Activated T-helper 17 cell treated with anti-CD3 and anti-CD28 coated beads, Interleukin-2, amount 50 U/mL, for 72 hours (primary cell): ENCODE measurements around the gene SLC25A11. TPM values are rescaled to one million over a fixed set of nuclear protein-coding genes. Genes with fewer than 3 reads are reported as not detected.
"Not testable (repeated sequence)": the region's sequence is repeated elsewhere in the genome, so short reads cannot be mapped to it uniquely, and the experiment has no call there.

ENCODE experiments used
- ATAC-seq: fragments of 150-1000 bp; cut with Tn5 transposase; replicated peaks from 2 replicates; pipeline ENCODE4 v1.10.0; 2021; ENCODE audit warnings: mild to moderate bottlenecking, moderate library complexity
- H3K27ac Mint-ChIP-seq: one replicate; pipeline ENCODE4 v1.8.0; 2022; ENCODE audit warnings: mixed read lengths
- H3K27me3 Mint-ChIP-seq: one replicate; pipeline ENCODE4 v1.8.0; 2022; ENCODE audit warnings: mixed read lengths
- H3K36me3 Mint-ChIP-seq: one replicate; pipeline ENCODE4 v1.8.0; 2022; ENCODE audit warnings: low read depth, mild to moderate bottlenecking, mixed read lengths
- H3K4me1 Mint-ChIP-seq: one replicate; pipeline ENCODE4 v1.8.0; 2022; ENCODE audit warnings: mixed read lengths
- H3K4me3 Mint-ChIP-seq: one replicate; pipeline ENCODE4 v1.8.0; 2022; ENCODE audit warnings: mild to moderate bottlenecking, mixed read lengths
- H3K9me3 Mint-ChIP-seq: one replicate; pipeline ENCODE4 v1.8.0; 2022; ENCODE audit warnings: mixed read lengths
- total RNA-seq, 2 donors: library from RNA; stranded (reverse); gene quantifications; one replicate each; pipeline ENCODE4 v1.2.3, GENCODE V29; 2022

SLC25A11 gene
- total RNA-seq, 2 donors from 2014 or later, result 54.7 to 68.5 TPM

DNA sequence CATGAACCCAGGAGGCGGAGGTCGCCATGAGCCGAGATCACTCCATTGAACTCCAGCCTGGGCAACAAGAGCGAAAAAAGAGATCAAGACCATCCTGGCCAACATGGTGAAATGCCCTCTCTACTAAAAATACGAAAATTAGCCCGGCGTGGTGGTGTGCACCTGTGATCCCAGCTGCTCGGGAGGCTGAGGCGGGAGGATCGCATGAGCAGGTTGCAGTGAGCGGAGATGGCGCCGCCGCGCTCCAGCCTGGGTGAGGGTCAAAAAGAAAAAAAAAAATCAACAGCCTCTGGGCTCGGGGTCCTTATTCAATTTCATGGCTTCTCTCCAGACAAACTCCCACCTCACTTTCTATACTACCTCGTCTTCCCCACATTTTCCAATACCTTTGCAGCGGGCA, 11.0 kb downstream of the SLC25A11 start:
- H3K9me3 Mint-ChIP-seq, result no peaks in the 10 kb centered on the region
- H3K27me3 Mint-ChIP-seq, result no peaks in the 10 kb centered on the region
- peaks cover 17% of the 10 kb centered on the region for H3K4me1 Mint-ChIP-seq
- no peak for ATAC-seq
- no peak overlapping the region for H3K4me3 Mint-ChIP-seq
- no peak overlapping the region for H3K27ac Mint-ChIP-seq
- peaks cover 20% of the 10 kb centered on the region for H3K36me3 Mint-ChIP-seq

DNA sequence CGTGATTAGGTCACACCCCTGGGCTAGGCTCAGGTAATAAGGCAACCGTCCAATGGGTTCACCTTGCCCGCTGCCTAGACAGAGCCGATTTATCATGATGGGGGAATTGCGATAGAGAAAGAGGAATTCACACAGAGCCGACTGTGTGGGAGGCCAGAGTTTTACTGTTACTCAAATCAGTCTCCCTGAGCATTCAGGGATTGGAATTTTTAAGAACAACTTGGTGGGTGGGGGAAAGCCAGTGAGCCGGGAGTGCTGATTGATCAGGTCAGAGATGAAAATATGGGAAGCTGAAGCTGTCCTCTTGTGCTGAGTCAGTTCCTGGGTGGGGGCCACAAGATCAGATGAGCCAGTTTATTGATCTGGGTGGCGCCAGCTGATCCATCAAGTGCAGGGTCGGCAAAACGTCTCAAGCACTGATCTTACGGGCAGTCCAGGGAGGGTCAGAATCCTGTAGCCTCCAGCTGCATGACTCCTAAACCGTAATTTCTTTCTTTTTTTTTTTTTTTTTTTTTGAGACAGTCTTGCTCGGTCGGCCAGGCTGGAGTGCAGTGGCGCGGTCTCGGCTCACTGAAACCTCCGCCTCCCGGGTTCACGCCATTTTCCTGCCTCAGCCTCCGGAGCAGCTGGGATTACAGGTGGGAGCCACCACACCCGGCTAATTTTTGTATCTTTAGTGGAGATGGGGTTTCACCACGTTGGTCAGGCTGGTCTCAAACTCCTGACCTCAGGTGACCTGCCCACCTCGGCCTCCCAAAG, 13.1 kb downstream of the SLC25A11 start:
- peaks cover 18% of the 10 kb centered on the region for H3K36me3 Mint-ChIP-seq
- not testable (repeated sequence) for H3K27ac Mint-ChIP-seq, H3K9me3 Mint-ChIP-seq, H3K4me1 Mint-ChIP-seq, H3K27me3 Mint-ChIP-seq
- ATAC-seq, result peak; percentile 63
- H3K4me3 Mint-ChIP-seq, result peak overlapping the region; percentile 15

DNA sequence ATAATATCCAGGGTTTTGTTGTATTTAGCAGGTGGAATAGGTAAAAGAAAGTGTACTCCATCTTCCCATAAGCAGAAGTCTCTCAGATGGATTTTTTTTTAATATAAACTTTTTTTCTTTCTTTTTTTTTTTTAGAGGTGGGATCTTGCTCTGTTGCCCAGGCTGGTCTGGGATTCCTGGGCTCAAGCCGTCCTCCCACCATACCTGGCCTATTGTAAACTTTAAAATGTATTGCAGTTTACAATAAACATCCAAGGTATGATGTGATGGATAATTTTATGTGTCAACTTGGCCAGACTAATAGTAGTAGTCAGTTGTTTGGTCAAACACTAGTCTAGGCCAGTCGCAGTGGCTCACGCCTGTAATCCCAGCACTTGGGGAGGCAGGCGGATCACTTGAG, 18.5 kb downstream of the SLC25A11 start:
- ATAC-seq, result no peak
- peaks cover 4% of the 10 kb centered on the region for H3K4me1 Mint-ChIP-seq
- H3K4me3 Mint-ChIP-seq, result no peak overlapping the region
- H3K27ac Mint-ChIP-seq, result no peak overlapping the region
- no peaks in the 10 kb centered on the region for H3K36me3 Mint-ChIP-seq
- no peaks in the 10 kb centered on the region for H3K27me3 Mint-ChIP-seq
- H3K9me3 Mint-ChIP-seq, result no peaks in the 10 kb centered on the region

DNA sequence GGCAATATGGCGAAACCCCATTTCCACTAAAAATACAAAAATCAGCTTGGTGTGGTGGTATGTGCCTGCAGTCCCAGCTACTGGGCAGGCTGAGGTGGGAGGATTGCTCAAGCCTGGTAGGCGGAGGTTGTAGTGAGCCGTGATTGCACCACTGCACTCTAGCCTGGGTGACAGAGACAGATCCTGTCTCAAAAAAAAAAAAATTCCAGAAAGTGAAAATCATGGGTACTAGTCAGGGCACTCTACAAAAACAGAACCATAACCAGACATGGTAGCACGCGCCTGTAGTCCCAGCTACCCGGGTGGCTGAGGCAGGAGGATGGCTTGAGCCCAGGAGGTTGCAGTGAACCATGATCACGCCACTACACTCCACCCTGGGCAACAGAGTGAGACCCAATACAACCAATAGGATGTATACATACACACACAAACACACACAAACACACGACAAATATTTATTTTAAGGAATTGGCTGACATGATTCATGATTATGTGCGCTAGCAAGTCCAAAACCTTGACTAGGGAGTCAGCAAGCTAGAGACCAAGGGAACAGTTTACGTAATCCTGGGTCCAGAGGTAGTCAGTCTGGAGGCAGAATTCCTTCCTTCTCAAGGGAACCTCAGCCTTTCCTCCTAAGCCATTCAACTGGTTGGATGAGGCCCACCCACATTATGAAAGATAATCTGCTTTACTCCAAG, 19.3 kb downstream of the SLC25A11 start:
- no peak for ATAC-seq
- no peak overlapping the region for H3K4me3 Mint-ChIP-seq
- H3K27me3 Mint-ChIP-seq, result no peaks in the 10 kb centered on the region
- H3K36me3 Mint-ChIP-seq, result no peaks in the 10 kb centered on the region
- H3K9me3 Mint-ChIP-seq, result no peaks in the 10 kb centered on the region
- no peak overlapping the region for H3K27ac Mint-ChIP-seq
- H3K4me1 Mint-ChIP-seq, result peaks cover 4% of the 10 kb centered on the region

DNA sequence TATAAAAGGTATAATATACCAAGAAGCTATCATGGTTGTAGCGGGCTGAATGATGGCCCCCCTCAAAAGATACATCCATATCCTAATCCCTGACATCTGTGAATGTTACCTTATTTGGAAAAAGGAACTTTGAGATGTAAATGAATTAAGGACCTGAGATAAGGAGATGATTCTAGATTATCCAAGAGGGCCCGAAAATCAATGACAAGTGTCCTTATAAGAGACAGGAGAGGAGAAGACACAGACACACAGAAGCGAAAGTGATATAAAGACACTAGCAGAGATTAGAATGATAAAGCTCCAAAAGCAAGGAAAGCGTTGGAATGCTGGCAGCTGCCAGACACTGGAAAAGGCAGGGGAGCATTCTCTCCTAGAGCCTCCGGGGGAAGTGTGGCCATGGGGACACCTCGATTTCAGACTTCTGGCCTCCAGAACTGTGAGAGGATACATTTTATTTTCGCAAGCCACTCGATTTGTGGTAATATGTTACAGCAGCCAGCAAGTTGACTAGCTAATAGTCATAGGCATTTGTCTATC, 20.3 kb downstream of the SLC25A11 start:
- Mint-ChIP-seq H3K27me3 (no peaks in the 10 kb centered on the region), H3K9me3 (no peaks in the 10 kb centered on the region), H3K27ac (no peak overlapping the region), H3K4me3 (no peak overlapping the region), H3K4me1 (peaks cover 4% of the 10 kb centered on the region), H3K36me3 (no peaks in the 10 kb centered on the region)
- no peak for ATAC-seq

DNA sequence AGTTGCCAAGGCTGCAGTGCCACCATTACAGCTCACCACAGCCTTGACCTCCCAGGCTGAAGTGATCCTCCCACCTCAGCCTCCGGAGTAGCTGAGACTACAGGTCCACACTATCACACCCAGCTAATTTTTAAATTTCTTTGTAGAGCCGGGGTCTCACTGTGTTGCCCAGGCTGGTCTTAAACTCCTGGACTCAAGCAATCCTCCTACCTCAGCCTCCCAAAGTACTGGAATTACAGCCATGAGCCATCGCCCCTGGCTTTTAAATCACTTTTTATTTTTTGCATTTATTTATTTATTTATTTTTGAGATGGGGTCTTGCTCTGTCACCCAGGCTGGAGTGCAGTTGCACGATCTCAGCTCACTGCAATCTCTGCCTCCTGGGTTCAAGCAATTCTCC, 25.3 kb downstream of the SLC25A11 start:
- ATAC-seq, H3K4me1 Mint-ChIP-seq, H3K9me3 Mint-ChIP-seq, H3K4me3 Mint-ChIP-seq, H3K27me3 Mint-ChIP-seq, H3K27ac Mint-ChIP-seq, H3K36me3 Mint-ChIP-seq: not testable (repeated sequence)

DNA sequence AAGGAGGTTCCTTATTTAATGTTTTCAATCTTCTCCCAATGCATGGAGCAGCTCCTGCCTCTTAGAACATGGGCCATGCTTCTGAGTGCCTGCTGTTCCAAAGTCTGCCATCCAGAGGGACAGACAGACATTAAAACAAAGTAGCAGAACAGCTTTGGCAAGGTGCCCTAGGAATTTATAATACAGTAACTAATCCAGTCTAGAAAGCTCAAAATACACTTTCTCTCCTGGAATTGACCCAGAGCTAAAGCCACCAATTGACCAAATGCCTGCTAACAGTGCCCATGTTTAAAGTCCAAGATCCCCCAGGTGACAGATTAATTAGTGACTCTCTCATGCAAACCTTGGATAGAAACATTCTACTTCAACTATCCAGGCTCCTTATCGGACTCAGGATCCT, 25.9 kb downstream of the SLC25A11 start:
- Mint-ChIP-seq H3K9me3 (no peaks in the 10 kb centered on the region), H3K4me3 (no peak overlapping the region), H3K27me3 (no peaks in the 10 kb centered on the region), H3K36me3 (no peaks in the 10 kb centered on the region), H3K4me1 (no peaks in the 10 kb centered on the region), H3K27ac (no peak overlapping the region)
- no peak for ATAC-seq

DNA sequence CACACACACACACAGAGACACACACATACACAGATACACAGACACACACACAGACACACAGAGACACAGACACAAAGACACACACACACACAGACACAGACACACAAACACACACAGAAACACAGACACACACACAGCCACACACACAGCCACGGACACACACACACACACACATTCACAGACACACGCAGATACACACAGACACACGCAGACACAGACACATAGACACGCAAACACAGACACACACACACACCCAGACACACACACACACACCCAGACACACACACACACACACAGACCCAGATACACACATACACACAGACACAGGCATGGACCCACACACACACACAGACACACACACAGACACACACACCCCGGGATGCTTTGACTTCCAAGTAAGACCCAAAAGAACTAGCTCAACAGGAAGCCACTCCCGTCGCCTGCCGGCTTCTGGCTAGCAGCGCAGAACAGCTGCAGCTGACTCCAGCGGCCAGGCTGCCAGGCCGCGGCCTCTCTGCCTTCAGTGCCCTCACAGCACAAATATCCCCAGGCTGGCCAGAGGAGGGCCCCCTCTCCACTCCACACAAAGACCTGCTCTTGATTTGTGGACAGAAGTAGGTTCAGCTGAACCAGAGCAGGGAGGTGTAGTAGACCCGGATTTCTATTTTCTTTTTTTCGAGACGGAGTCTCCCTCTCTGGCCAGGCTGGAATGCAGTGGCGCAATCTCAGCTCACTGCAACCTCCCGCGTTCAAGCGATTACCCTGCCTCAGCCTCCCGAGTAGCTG, 30.9 kb downstream of the SLC25A11 start:
- H3K9me3 Mint-ChIP-seq, result no peaks in the 10 kb centered on the region
- H3K4me3 Mint-ChIP-seq, result no peak overlapping the region
- H3K27ac Mint-ChIP-seq, result no peak overlapping the region
- ATAC-seq, result peak; percentile 98
- H3K36me3 Mint-ChIP-seq, result no peaks in the 10 kb centered on the region
- no peaks in the 10 kb centered on the region for H3K4me1 Mint-ChIP-seq
- no peaks in the 10 kb centered on the region for H3K27me3 Mint-ChIP-seq

DNA sequence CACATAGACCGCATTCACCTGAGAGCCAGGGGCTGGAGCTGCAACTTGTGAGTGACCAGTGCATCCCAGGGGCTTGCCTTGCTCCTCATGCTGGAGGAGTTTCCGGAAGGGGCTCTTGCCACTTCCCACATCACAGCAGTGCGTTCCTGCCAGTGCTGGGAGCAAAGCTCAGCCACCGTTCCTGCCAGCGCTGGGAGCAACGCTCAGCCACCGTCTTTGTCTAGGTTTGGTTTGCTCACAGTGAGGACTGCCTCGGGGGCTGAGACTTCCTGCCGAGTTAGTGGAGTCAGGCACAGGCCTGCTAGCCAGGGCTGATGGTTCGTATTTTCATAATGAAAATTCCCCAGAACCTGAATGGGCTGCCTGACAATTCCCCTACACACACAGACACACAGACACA, 31.5 kb downstream of the SLC25A11 start:
- Mint-ChIP-seq H3K36me3 (no peaks in the 10 kb centered on the region), H3K4me1 (peaks cover 6% of the 10 kb centered on the region), H3K4me3 (no peak overlapping the region), H3K9me3 (no peaks in the 10 kb centered on the region), H3K27me3 (no peaks in the 10 kb centered on the region), H3K27ac (no peak overlapping the region)
- ATAC-seq, result no peak

DNA sequence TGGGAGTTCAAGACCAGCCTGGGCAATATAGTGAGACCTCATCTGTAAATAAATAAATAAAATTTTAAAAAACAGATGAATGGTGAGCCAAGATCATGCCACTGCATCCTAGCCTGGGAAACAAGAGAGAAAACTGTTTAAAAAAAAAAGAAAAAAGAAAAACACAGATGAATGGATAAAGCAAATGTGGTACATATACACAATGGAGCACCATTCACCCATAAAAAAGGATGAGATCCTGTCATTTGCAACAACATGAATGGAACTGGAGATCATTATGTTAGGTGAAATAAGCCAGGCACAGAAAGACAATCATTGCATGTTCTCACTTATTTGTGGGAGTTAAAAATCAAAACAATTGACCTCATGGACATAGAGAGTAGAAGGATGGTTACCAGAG, 33.2 kb downstream of the SLC25A11 start:
- not testable (repeated sequence) for H3K4me3 Mint-ChIP-seq

DNA sequence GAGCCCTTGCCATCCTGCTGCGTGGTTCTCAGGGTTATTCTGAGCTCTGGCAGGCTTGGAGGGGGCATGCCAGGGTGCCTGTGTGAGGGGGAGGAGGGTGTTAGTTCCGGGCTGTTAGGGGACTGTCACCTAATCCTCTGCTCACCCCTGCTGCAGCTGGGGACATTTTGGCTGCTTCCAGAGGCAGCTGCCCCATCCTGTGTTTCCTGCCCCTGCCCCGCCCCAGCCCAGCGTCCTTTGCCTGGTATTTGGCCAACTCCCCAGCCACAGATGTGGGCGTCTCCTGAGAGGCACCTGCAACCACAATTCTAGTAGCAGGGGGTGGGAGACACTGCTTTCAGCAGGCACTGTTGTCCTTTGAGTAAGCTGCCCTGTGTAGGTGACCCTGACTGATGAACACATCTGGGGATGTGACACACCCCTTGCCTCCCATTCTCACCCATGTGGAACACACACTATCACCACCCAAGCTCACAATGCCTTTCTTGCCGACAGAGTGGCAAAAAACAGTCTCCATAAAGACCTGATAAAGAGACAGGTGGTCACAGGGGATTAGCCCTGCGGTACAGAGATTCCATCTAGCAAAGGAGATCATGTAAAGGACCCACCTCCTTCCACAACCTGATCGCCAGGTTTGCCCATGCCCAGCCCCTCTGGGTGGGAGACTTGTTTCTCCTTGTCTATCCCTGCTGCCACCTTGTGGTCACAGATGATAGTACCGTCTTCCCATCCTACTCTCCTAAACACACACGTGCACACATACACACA, 36.6 kb downstream of the SLC25A11 start, which contains the start of gene CHRNE:
CHRNE (minus strand) TSS at position 48 of the 768 bp plus-strand sequence; CDS start at position 13, 35 bp downstream.
- peak; percentile 77 for ATAC-seq

More for the DNA sequence above, 33.2 kb downstream of the SLC25A11 start:
- H3K27ac Mint-ChIP-seq, H3K36me3 Mint-ChIP-seq, ATAC-seq, H3K27me3 Mint-ChIP-seq, H3K9me3 Mint-ChIP-seq: not testable (repeated sequence)
- peaks cover 14% of the 10 kb centered on the region for H3K4me1 Mint-ChIP-seq

DNA sequence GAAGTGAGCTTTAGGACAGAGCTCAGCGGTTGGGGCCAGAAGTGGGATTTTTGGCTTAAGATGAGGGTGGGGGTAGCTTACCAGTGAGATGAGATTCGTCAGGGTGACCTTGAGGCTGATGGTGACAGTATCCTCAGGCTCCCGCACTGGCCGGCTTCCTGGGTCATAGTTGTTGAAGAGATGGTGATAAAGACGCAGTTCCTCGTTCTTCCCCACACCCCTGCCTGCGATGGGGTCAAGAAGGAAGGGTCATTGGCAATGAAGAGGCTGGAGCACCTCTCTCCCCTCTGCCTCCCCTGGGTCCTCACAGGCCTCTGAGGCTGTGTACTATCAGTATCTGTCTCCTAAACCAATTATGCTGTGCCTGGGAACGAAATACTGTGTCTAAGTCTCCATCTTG, 37.3 kb downstream of the SLC25A11 start:
- H3K4me3 Mint-ChIP-seq, result peak overlapping the region; percentile 66
- no peak for ATAC-seq
- H3K27me3 Mint-ChIP-seq, result no peaks in the 10 kb centered on the region
- no peaks in the 10 kb centered on the region for H3K9me3 Mint-ChIP-seq
- peaks cover 9% of the 10 kb centered on the region for H3K36me3 Mint-ChIP-seq
- peaks cover 20% of the 10 kb centered on the region for H3K4me1 Mint-ChIP-seq
- H3K27ac Mint-ChIP-seq, result peak overlapping the region; percentile 62

More for the DNA sequence above, 36.6 kb downstream of the SLC25A11 start, which contains the start of gene CHRNE:
- Mint-ChIP-seq H3K36me3 (peaks cover 9% of the 10 kb centered on the region), H3K9me3 (no peaks in the 10 kb centered on the region), H3K27ac (peak within 1 kb of the TSS; percentile 62), H3K4me1 (peaks cover 18% of the 10 kb centered on the region), H3K4me3 (peak within 1 kb of the TSS; percentile 66), H3K27me3 (no peaks in the 10 kb centered on the region)

DNA sequence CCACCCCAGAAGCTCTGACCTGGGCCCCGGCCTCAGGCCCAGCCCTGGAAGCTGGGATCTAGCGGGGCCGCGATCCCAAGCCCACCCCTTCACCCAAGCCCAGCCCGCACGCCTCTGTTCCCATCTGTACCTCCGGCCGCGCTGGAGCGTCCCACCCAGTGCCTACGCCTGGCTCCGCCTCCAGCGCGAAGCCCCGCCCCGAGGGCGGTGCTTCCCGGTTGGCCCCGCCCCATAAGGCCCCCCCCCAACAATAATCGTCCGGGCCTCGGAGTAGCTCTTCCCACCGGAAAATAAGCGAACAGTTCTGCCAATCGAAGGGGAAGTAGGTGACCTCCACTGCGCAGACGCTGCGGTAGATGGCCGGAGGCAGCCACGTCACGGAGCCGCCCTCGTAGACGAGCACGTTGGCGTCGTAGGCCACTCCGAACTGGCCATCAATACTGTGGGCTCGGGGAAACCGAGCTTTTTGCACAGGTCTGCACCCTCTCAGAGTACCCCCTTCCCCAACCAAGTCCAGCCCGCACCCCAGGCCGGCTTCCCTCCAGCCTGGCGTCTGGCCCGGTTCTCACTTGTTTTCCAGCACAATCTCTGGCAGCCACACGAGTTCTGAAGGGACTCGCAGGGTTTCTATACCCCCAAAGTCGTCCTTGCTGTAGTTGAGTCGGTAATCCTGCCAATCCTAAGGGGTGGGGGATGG, 38.0 kb downstream of the SLC25A11 start:
- Mint-ChIP-seq H3K9me3 (no peaks in the 10 kb centered on the region), H3K27ac (no peak overlapping the region), H3K4me3 (peak overlapping the region; percentile 66), H3K36me3 (peaks cover 9% of the 10 kb centered on the region), H3K4me1 (peaks cover 20% of the 10 kb centered on the region), H3K27me3 (no peaks in the 10 kb centered on the region)
- no peak for ATAC-seq
